HG03457 (cell line): Measurements from ENCODE around the gene IDI2.

ENCODE experiments used
- ATAC-seq: cut with Tn5 transposase; IDR thresholded peaks from one replicate; pipeline ENCODE4 v1.9.1; 2021; ENCODE audit warnings: moderate number of reproducible peaks; ENCODE audit not compliant: unreplicated experiment

The IDI2 gene

GRCh38 chr10:983971-984655 lies 41.5 kb downstream of the IDI2 start:
- ATAC-seq = no peak

- no peak for ATAC-seq
These were observed 42.3 kb downstream of the IDI2 start for GRCh38 chr10:983401-983800.

GRCh38 chr10:980468-981093 lies 45.1 kb downstream of the IDI2 start:
- ATAC-seq = no peak

GRCh38 chr10:978826-979421 lies 46.7 kb downstream of the IDI2 start:
- no peak for ATAC-seq

- ATAC-seq = no peak
These were observed 49.3 kb downstream of the IDI2 start for GRCh38 chr10:976316-976715.

GRCh38 chr10:974785-975074 lies 50.9 kb downstream of the IDI2 start:
- ATAC-seq = no peak

- no peak for ATAC-seq
These were observed 51.4 kb downstream of the IDI2 start for GRCh38 chr10:974038-974784.

- no peak for ATAC-seq
These were observed 52.9 kb downstream of the IDI2 start for GRCh38 chr10:972763-973162.

GRCh38 chr10:971613-972012 lies 54.0 kb downstream of the IDI2 start:
- ATAC-seq = no peak

GRCh38 chr10:971150-971542 lies 54.5 kb downstream of the IDI2 start:
- ATAC-seq = no peak

- no peak for ATAC-seq
These were observed 55.1 kb downstream of the IDI2 start for GRCh38 chr10:970311-971149.

- ATAC-seq = no peak
These were observed 56.0 kb downstream of the IDI2 start for GRCh38 chr10:969473-970150.
